GM10266 (cell line): Measurements from ENCODE around the gene AFAP1.

Source experiments
- DNase-seq: peaks from one replicate; pipeline ENCODE4 v3.0.0; 2012; ENCODE audit errors: extremely low spot score
- TF ChIP-seq, protein P1 (sequence below): IDR thresholded peaks from 2 replicates; pipeline ENCODE4 v1.5.1; 2012; ENCODE audit warnings: mild to moderate bottlenecking, low read depth; ENCODE audit not compliant: control insufficient read depth, insufficient read depth; ENCODE audit errors: missing control alignments

The AFAP1 gene

GRCh38 chr4:7792616-7793015, 147.0 kb downstream of the AFAP1 start:
- TF ChIP-seq, protein P1, sequence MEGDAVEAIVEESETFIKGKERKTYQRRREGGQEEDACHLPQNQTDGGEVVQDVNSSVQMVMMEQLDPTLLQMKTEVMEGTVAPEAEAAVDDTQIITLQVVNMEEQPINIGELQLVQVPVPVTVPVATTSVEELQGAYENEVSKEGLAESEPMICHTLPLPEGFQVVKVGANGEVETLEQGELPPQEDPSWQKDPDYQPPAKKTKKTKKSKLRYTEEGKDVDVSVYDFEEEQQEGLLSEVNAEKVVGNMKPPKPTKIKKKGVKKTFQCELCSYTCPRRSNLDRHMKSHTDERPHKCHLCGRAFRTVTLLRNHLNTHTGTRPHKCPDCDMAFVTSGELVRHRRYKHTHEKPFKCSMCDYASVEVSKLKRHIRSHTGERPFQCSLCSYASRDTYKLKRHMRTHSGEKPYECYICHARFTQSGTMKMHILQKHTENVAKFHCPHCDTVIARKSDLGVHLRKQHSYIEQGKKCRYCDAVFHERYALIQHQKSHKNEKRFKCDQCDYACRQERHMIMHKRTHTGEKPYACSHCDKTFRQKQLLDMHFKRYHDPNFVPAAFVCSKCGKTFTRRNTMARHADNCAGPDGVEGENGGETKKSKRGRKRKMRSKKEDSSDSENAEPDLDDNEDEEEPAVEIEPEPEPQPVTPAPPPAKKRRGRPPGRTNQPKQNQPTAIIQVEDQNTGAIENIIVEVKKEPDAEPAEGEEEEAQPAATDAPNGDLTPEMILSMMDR, result no peak
- no peak for DNase-seq

GRCh38 chr4:7790999-7791398, 148.7 kb downstream of the AFAP1 start:
- no peak for DNase-seq
- TF ChIP-seq, protein P1, result no peak

GRCh38 chr4:7790023-7790422, 149.6 kb downstream of the AFAP1 start:
- DNase-seq, result no peak
- TF ChIP-seq, protein P1, result no peak

DNA sequence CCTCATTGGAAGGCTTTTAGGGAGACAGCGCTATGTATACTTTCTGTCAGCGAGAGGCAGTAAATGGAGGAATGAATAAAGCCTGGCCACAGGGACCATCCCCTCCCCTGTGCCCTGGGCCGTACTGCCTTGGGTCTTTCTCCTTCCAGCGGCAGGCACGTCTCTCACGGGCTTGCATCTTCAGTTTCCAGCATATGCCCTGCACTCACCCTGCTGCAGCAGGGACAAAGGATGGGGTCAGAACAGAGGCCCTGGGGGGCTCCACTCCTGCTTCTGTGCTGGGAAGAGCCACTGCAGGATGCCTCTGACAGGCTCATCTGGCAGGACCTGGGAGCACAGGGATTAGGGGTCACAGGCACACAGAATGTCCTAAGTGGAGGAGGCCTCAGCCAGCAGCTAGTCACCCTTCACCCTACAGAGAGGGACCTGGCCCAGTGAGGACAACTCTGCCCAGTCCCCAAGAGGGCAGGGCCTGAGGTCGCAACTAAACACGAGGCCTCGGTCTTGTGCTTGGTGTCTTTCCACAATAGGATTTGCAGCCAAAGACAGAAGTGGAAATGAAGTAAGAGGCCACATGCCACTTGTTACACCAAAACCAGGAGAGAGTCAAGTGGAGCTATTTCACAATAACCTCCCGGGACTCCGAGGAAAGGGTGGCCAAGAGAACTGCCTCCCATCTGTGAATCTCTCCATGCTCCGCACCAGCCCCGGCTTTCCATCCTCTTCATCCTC, 150.8 kb downstream of the AFAP1 start:
- no peak for DNase-seq
- TF ChIP-seq, protein P1, result no peak

DNA sequence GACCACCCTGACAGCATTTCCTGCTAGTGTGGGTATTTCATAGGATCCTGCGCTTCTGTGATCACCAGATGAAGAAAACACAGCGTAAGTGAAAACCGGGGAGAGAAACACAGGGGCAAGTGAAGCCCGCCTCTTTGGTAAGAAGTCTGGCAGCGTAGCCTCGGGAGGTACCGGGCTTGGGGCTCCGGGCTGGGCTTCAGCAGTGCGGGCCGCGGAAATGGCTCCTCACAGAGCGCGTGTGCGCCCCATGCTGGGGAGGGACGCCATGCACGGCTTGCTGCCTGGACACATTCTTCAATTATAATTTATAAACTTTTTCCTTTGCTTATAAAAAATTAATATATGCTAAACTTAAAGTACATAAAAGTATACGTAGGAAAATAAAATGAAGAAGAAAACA, 151.5 kb downstream of the AFAP1 start:
- TF ChIP-seq, protein P1, result no peak
- no peak for DNase-seq

DNA sequence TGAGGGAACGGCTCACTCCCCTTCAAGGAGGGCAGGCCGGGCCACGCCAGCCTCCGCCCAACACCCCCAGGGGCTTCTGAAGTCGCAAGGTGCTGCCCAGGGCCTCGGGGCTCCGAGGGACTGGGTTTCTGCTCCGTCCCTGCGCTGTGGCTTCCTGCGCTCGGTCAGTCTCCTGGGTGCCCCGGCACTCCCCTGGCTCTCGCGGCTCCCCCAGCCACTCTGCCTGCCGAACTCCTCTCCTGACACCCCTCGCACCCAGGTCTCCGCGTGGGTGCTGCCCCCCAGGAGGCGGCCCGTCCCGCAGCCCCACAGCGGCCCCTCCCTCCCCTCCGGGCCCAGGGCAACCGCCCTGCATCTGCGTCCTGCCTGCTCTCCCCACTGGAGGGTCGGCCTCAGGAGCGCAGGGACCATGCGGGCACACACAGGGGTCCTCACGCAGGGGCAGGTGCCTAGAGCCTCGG, 151.9 kb downstream of the AFAP1 start:
- TF ChIP-seq, protein P1, result no peak
- no peak for DNase-seq

- no peak for DNase-seq
- TF ChIP-seq, protein P1, result no peak
Observed at GRCh38 chr4:7787067-7787466, 152.6 kb downstream of the AFAP1 start.
